Measurements from ENCODE around the gene RNF227.

Gene RNF227

GRCh38 chr17:7887038-7887481 is 29.0 kb downstream of the RNF227 start:
- Histone ChIP-seq H3K18ac (ENCODE audit: low read length) (no peak overlapping the region), H3K36me3 (replicated peaks in 1 of 2; ENCODE audit: control insufficient read depth in 2 of 2, insufficient read depth in 2 of 2, low read length in 2 of 2) (peaks cover 6 to 37% of the 10 kb centered on the region in 2 donors), H3K9ac (ENCODE audit: low read depth, low read length, poor library complexity) (no peak overlapping the region), H2AFZ (ENCODE audit: low read length) (peak overlapping the region; percentile 84), H4K91ac (ENCODE audit: low read depth, low read length, poor library complexity) (no peak overlapping the region), H3K79me1 (ENCODE audit: low read depth, low read length) (no peaks in the 10 kb centered on the region), H3K4me1 (ENCODE audit: control insufficient read depth in 2 of 2, insufficient read depth in 1 of 2, low read depth in 1 of 2, low read length in 2 of 2) (peaks cover 31 to 32% of the 10 kb centered on the region in 2 donors), H2AK5ac (ENCODE audit: low read depth, low read length) (no peak overlapping the region), H3K4me3 (ENCODE audit: low read length in 2 of 2) (peak overlapping the region in 1 of 2 donors; percentile 67), H2BK5ac (ENCODE audit: low read length) (no peak overlapping the region), H2BK15ac (ENCODE audit: low read length) (no peak overlapping the region), H3K23ac (ENCODE audit: low read depth, low read length, poor library complexity) (no peak overlapping the region), H3K4ac (ENCODE audit: low read length) (no peak overlapping the region), H2BK12ac (ENCODE audit: low read length) (no peak overlapping the region), H3K4me2 (ENCODE audit: insufficient read depth, low read length, poor library complexity, severe bottlenecking) (peak overlapping the region; percentile 100), H3K9me3 (replicated peaks in 1 of 2; ENCODE audit: control insufficient read depth in 2 of 2, insufficient read depth in 1 of 2, low read depth in 1 of 2, low read length in 2 of 2) (no peaks in the 10 kb centered on the region), H4K8ac (ENCODE audit: low read depth, low read length) (no peak overlapping the region), H3K27ac (replicated peaks; ENCODE audit: low read length) (no peak overlapping the region), H3K27me3 (ENCODE audit: control insufficient read depth in 3 of 3, insufficient read depth in 3 of 3, low read depth in 1 of 3, low read length in 3 of 3) (peaks cover 0 to 1% (median 0%) of the 10 kb centered on the region in 3 experiments), H3K14ac (ENCODE audit: low read length) (no peak overlapping the region), H2BK120ac (ENCODE audit: low read depth, low read length) (no peak overlapping the region)
- WGBS, 2 donors (ENCODE audit: extremely low coverage in 2 of 2, insufficient read length in 2 of 2, insufficient replicate concordance in 1 of 2) = no CpG with 5 or more reads among the region's 8 CpGs
- no peak for DNase-seq (ENCODE audit: low spot score)

GRCh38 chr17:7886227-7887037 is 29.7 kb downstream of the RNF227 start:
- Histone ChIP-seq H2BK5ac (ENCODE audit: low read length) (peak overlapping the region; percentile 96), H3K23ac (ENCODE audit: low read depth, low read length, poor library complexity) (no peak overlapping the region), H2AK5ac (ENCODE audit: low read depth, low read length) (peak overlapping the region; percentile 11), H3K79me1 (ENCODE audit: low read depth, low read length) (no peaks in the 10 kb centered on the region), H3K4me2 (ENCODE audit: insufficient read depth, low read length, poor library complexity, severe bottlenecking) (peak overlapping the region; percentile 100), H3K27me3 (ENCODE audit: control insufficient read depth in 3 of 3, insufficient read depth in 3 of 3, low read depth in 1 of 3, low read length in 3 of 3) (peaks cover 0 to 3% (median 0%) of the 10 kb centered on the region in 3 experiments), H2BK15ac (ENCODE audit: low read length) (no peak overlapping the region), H2BK12ac (ENCODE audit: low read length) (no peak overlapping the region), H3K9me3 (replicated peaks in 1 of 2; ENCODE audit: control insufficient read depth in 2 of 2, insufficient read depth in 1 of 2, low read depth in 1 of 2, low read length in 2 of 2) (no peaks in the 10 kb centered on the region), H3K18ac (ENCODE audit: low read length) (peak overlapping the region; percentile 4), H3K36me3 (replicated peaks in 1 of 2; ENCODE audit: control insufficient read depth in 2 of 2, insufficient read depth in 2 of 2, low read length in 2 of 2) (peaks cover 5 to 37% of the 10 kb centered on the region in 2 donors), H3K4ac (ENCODE audit: low read length) (no peak overlapping the region), H3K9ac (ENCODE audit: low read depth, low read length, poor library complexity) (peak overlapping the region; percentile 18), H4K91ac (ENCODE audit: low read depth, low read length, poor library complexity) (no peak overlapping the region), H2BK120ac (ENCODE audit: low read depth, low read length) (no peak overlapping the region), H3K4me3 (ENCODE audit: low read length in 2 of 2) (peak overlapping the region; percentile 67 to 90), H3K27ac (replicated peaks; ENCODE audit: low read length) (no peak overlapping the region), H3K14ac (ENCODE audit: low read length) (no peak overlapping the region), H3K4me1 (ENCODE audit: control insufficient read depth in 2 of 2, insufficient read depth in 1 of 2, low read depth in 1 of 2, low read length in 2 of 2) (peaks cover 31 to 32% of the 10 kb centered on the region in 2 donors), H2AFZ (ENCODE audit: low read length) (peak overlapping the region; percentile 84), H4K8ac (ENCODE audit: low read depth, low read length) (no peak overlapping the region)
- WGBS, 2 donors (ENCODE audit: extremely low coverage in 2 of 2, insufficient read length in 2 of 2, insufficient replicate concordance in 1 of 2) = no CpG with 5 or more reads among the region's 30 CpGs
- peak; percentile 29 for DNase-seq (ENCODE audit: low spot score)

- peak overlapping the region; percentile 98 for H3K23ac ChIP-seq (ENCODE audit: low read depth, low read length, poor library complexity)
- peaks cover 0 to 3% (median 0%) of the 10 kb centered on the region in 3 experiments for H3K27me3 ChIP-seq (ENCODE audit: control insufficient read depth in 3 of 3, insufficient read depth in 3 of 3, low read depth in 1 of 3, low read length in 3 of 3)
- H2BK12ac ChIP-seq (ENCODE audit: low read length) = peak overlapping the region; percentile 96
- peak; percentile 70 for DNase-seq (ENCODE audit: low spot score)
- peaks cover 31 to 32% of the 10 kb centered on the region in 2 donors for H3K4me1 ChIP-seq (ENCODE audit: control insufficient read depth in 2 of 2, insufficient read depth in 1 of 2, low read depth in 1 of 2, low read length in 2 of 2)
- peaks cover 4 to 37% of the 10 kb centered on the region in 2 donors for H3K36me3 ChIP-seq (replicated peaks in 1 of 2; ENCODE audit: control insufficient read depth in 2 of 2, insufficient read depth in 2 of 2, low read length in 2 of 2)
- no peak overlapping the region for H4K8ac ChIP-seq (ENCODE audit: low read depth, low read length)
- no peaks in the 10 kb centered on the region for H3K79me1 ChIP-seq (ENCODE audit: low read depth, low read length)
- peak overlapping the region; percentile 84 for H2AFZ ChIP-seq (ENCODE audit: low read length)
- H3K4ac ChIP-seq (ENCODE audit: low read length) = peak overlapping the region; percentile 67
- H3K9me3 ChIP-seq (replicated peaks in 1 of 2; ENCODE audit: control insufficient read depth in 2 of 2, insufficient read depth in 1 of 2, low read depth in 1 of 2, low read length in 2 of 2) = no peaks in the 10 kb centered on the region
- no CpG with 5 or more reads among the region's 64 CpGs for WGBS, 2 donors (ENCODE audit: extremely low coverage in 2 of 2, insufficient read length in 2 of 2, insufficient replicate concordance in 1 of 2)
- H2BK120ac ChIP-seq (ENCODE audit: low read depth, low read length) = no peak overlapping the region
- peak overlapping the region; percentile 100 for H3K4me2 ChIP-seq (ENCODE audit: insufficient read depth, low read length, poor library complexity, severe bottlenecking)
- peak overlapping the region; percentile 79 for H2AK5ac ChIP-seq (ENCODE audit: low read depth, low read length)
- H3K9ac ChIP-seq (ENCODE audit: low read depth, low read length, poor library complexity) = peak overlapping the region; percentile 98
- H2BK5ac ChIP-seq (ENCODE audit: low read length) = peak overlapping the region; percentile 96
- H4K91ac ChIP-seq (ENCODE audit: low read depth, low read length, poor library complexity) = no peak overlapping the region
- peak overlapping the region; percentile 73 for H2BK15ac ChIP-seq (ENCODE audit: low read length)
- H3K4me3 ChIP-seq (ENCODE audit: low read length in 2 of 2) = peak overlapping the region; percentile 67 to 90
- no peak overlapping the region for H3K27ac ChIP-seq (replicated peaks; ENCODE audit: low read length)
- peak overlapping the region; percentile 92 for H3K14ac ChIP-seq (ENCODE audit: low read length)
- H3K18ac ChIP-seq (ENCODE audit: low read length) = peak overlapping the region; percentile 99
Measured at GRCh38 chr17:7885367-7886226, 30.5 kb downstream of the RNF227 start.
